GOT3 (cell line): ENCODE data around the gene COL18A1.
"Not testable (repeated sequence)": the region's sequence is repeated elsewhere in the genome, so short reads cannot be mapped to it uniquely, and the experiment has no call there.

ENCODE experiments used
- DNase-seq: peaks from one replicate; lab custom pipeline; 2025; ENCODE audit warnings: mixed read lengths; lab: John Stamatoyannopoulos, UW

Gene COL18A1

DNA sequence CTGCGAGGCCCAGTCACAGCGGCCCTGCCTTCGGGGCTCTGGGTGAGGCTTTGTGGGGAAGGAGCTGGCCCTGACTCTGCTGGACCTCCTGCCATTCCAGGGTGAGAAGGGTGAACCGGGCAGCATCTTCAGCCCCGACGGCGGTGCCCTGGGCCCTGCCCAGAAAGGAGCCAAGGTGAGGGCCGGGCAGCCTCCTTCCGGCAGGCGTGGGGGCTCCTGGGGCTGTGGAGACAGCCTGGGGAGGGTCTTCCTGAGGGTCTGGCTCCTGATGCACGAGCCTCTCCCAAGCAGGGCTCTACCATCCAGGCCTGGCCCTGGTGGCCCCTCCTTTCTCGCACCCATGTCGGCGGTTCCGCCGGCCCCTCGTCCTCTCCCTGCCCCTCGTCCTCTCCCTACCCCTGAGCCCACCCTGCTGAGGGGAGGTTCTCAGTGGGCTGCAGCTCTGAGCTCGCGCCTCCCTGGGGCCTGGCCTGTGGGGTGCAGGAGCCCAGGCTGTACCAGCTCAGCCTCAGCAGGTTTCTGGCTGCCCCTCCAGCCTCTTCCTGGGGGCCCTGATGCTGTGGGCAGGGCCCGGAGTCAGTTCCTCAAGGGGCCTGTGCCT, 88.5 kb downstream of the COL18A1 start:
- DNase-seq = no peak

DNA sequence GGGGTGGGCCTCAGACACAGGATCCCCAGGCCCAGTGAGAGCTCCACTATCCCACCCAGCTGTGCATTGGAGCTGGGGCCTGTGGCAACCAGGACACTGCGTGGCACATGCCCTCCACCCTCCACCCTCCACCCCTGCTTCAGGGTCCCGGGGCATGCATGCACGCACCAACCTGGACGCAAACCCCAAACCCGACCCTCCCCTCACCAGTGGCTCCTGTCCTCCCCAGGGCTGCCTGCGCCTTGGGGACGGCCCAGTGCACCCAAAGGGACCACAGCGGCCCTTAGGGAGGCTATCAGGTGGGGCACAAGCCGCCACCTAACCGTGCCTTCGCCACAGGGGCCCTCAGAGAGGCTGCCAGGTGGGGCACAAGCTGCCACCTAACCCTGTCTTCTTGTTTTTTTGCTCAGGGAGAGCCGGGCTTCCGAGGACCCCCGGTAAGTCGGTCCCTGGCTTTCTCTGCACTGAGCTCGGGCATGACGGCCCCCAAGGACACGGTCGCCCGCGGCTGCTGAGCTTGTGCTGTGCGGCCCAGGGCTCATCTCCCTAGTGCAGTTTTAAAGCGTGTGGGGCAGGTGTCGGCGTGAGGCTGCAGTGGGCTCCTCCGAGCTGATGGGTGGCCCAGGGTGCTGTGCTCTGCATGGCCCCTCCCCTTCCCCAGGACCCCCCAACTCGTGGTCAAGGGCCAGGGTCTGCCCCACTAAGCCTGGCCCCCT, 89.3 kb downstream of the COL18A1 start:
- no peak for DNase-seq

DNA sequence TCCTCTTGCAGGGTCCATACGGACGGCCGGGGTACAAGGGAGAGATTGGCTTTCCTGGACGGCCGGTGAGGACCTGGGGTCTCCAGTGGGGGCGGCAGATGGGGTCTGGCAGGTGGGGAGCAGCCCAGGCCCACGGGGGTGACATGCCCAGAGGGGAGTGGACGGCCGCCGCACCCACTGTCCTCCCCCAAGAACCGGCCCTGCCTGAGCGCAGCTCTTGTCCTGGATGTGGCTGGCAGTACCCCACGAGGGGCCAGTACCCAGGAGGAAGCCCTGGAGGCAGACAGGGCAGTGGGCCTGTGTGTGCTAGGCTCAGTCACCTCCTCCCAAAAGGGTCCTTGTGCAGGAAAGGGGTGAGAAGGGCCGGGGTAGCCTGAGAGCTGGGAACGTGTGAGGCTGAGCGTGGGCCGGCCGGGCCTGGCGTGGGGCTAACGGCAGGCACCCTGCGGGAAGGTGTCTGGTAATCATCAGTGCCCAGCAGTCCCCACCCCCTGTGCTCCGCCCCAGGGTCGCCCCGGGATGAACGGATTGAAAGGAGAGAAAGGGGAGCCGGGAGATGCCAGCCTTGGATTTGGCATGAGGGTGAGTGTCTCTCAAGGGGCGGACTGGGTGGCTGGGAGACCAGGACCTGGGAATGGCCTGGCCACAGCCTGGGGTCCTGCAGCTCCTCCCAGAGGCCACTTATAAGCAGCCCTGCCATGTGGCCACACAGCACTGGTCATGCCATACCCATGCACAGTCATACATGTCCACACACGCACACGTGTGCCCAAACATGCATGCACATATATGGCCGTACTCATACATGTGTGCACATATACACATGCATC, 90.1 kb downstream of the COL18A1 start:
- no peak for DNase-seq

- DNase-seq = no peak
These were observed 91.4 kb downstream of the COL18A1 start for GRCh38 chr21:45496151-45496967.

DNA sequence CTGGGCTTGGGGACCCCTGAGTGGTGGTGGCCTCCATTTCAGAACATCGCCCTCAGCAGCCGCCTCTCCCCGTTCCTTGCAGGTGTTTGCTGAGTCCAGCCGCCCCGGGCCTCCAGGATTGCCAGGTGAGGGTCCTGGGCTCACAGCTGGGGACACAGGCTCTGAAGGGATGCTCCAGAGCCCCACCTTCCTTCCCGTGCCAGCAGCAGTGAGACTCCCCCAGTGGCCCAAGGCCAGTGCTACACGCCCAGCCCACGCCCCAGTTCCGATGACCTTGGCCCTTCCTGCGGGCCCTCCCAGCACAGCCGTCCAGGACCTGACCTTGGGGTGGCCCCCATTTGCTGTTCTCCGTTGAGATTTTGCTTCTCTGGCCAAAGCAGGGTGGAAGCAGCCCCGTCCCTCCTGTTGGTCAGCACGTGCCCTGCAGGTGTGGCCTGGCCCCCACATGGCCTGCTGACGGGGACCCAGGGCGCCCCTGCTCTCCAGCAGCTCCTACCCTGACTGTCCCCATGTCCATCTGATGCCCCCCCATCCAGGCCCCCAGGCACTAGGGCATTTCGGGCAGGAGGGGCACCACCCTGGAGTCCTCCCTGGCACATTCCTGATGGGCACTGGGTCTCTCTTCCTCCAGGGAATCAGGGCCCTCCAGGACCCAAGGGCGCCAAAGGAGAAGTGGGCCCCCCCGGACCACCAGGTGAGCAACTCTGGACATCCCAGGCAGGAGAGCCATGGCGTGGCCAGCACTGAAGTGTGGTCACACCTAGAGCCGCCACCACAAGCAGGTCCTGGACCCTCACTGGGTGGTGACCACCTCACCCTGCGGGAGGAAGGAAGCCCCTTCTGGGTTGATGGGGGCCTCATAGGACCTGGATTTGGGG, 92.2 kb downstream of the COL18A1 start:
- DNase-seq = no peak

DNA sequence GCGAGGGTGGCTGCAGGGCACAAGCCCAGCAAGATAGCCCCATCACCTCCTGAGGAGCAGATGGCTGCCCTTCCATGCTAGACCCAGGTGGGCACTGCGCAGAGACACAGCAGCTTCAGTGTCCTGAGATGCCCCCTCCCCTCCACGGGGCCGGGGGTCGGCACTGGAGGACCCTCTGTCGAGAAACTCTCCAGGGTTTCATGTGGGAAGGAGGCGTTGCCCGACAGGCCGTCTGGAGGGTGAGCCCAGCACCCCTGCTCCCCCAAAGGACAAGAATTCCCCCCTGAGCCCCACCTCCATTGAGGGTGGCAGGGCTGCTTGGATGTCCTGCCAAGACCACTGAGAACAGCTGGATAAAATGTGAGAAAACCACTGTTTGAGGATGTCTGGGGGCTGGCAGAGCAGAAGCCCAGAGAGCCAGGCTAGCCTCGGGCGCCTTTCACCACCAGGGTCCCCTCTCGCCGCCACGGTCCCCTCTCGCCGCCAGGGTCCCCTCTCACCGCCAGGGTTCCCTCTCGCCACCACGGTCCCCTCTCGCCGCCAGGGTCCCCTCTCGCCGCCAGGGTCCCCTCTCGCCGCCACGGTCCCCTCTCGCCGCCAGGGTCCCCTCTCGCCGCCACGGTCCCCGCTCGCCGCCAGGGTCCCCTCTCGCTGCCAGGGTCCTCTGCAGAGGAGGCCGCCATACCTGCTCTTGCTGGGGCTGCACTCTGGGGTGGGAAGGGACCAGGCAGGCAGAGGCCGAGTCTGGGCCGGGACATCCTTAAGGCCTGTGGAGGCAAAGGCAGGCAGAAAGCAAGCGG, 93.1 kb downstream of the COL18A1 start:
- DNase-seq = no peak

GRCh38 chr21:45498646-45499000, 93.7 kb downstream of the COL18A1 start:
- no peak for DNase-seq

DNA sequence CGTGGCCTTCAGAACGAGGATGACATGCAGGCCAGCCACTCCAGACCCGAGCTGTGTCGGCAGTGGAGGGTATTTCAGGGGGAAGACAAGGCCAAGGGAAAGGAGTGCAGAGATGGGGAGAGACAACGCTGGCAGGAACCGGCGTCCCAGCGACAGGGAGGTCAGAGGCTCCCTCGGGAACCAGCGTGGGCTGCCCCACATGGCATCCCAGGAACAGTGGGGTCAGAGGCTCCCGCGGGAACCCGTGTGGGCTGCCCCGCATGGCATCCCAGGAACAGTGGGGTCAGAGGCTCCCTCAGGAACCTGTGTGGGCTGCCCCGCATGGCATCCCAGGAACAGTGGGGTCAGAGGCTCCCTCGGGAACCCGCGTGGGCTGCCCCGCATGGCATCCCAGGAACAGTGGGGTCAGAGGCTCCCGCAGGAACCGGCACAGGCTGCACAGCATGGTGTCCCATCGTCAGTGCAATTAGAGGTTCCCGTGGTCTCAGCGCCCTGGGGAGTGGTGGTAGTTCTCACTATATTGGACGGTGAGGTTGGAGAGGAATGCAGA, 94.3 kb downstream of the COL18A1 start:
- no peak for DNase-seq

DNA sequence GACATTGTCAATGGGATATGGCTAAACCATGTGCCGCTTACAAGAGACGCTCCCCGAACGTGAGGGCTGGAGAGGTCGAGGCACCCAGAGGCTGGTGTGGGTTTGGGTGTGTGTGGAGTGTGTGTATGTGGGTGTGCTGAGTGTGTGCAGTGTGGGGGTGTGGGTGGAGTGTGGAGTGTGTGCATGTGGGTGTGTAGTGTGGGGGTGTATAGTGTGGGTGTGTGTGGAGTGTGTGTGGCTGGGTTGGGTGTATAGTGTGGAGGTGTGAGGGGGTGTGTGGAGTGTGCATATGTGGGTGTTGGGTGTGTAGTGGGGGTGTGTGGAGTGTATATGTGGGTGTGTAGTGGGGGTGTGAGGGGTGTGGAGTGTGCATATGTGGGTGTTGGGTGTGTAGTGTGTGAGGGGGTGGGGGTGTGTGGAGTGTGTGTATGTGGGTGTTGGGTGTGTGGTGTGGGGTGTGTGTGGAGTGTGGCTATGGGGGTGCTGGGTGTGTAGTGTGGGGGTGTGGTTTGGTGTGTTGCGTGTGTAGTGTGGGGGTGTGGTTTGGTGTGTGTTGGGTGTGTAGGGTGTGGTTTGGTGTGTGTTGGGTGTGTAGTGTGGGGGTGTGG, 95.1 kb downstream of the COL18A1 start:
- no peak for DNase-seq

- DNase-seq = not testable (repeated sequence)
These were observed 96.4 kb downstream of the COL18A1 start for GRCh38 chr21:45501081-45502005.

DNA sequence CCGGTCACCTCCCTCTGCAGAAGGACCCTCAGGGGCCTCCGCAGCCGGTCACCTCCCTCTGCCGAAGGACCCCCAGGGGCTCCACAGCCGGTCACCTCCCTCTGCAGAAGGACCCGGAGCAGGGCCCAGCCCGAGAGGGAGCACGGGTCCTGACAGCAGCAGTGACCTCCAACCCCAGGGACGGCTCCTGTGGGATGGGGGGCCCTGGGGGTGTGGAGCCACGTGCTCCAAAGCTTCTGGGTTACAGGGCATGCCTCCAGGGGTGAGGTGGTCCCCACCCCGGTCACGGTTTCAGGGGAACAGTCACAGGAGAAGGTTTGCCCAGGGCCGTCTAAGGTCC, 97.0 kb downstream of the COL18A1 start:
- no peak for DNase-seq

- no peak for DNase-seq
These were observed 97.6 kb downstream of the COL18A1 start for GRCh38 chr21:45502600-45502999.

DNA sequence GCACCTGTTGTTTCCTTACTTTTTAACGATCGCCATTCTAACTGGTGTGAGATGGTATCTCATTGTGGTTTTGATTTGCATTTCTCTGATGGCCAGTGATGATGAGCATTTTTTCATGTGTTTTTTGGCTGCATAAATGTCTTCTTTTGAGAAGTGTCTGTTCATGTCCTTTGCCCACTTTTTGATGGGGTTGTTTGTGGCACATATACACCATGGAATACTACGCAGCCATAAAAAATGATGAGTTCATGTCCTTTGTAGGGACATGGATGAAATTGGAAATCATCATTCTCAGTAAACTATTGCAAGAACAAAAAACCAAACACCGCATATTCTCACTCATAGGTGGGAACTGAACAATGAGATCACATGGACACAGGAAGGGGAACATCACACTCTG, 98.3 kb downstream of the COL18A1 start:
- DNase-seq = not testable (repeated sequence)

DNA sequence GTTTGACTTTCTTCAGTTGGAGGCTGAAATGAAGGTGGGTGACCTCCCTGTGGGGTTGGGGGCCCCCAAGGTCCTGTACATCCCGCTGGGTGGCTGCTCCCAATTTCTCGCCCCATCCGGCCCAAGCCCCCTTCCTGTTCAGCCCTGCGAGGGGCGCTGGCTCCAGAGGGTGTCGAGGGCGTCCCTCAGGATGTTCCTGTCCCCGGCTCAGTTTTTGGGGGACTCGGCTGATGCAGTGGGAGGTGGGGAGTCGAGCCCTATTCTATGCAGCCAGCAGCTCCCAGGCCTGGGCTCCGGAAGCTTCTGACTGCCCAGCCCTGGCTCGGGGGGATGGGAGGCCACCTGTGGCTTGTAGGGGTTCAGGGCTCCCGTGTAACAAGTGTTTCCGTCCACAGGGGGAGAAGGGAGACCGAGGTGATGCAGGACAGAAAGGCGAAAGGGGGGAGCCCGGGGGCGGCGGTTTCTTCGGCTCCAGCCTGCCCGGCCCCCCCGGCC, 99.1 kb downstream of the COL18A1 start:
- no peak for DNase-seq

DNA sequence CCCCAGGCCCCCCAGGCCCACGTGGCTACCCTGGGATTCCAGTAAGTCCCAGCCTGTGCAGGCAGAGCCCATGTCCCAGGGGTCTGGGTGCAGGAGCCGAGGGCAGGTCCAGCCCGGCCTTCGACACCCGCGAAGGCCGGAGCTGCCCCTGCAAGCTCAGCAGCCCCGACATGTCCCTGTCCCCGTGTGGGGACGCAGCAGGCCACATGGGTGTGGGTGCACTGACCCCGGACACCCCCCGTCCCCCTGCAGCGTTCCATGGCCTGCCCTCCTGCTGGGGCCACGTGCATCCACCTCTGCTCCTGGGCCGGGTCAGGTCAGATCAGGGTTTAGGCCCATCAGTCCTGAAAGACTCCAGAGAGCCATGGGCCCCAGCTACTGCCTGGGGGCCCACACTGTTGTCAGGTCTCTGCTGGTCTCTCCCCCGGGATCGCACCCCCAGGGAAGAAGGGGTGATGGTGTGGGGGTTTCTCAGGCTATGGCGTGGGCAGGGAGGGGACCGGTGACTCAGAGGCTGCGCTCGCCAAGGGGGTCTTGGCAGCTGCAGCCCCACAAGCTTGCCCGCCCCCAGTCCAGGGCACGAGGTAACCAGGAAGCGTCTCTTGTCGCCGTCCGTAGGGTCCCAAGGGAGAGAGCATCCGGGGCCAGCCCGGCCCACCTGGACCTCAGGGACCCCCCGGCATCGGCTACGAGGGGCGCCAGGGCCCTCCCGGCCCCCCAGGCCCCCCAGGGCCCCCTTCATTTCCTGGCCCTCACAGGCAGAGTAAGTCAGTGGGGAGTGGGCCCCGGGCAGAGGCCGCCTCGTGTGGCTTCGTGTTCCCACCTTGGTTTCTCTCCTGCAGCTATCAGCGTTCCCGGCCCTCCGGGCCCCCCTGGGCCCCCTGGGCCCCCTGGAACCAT, 99.8 kb downstream of the COL18A1 start:
- no peak for DNase-seq

DNA sequence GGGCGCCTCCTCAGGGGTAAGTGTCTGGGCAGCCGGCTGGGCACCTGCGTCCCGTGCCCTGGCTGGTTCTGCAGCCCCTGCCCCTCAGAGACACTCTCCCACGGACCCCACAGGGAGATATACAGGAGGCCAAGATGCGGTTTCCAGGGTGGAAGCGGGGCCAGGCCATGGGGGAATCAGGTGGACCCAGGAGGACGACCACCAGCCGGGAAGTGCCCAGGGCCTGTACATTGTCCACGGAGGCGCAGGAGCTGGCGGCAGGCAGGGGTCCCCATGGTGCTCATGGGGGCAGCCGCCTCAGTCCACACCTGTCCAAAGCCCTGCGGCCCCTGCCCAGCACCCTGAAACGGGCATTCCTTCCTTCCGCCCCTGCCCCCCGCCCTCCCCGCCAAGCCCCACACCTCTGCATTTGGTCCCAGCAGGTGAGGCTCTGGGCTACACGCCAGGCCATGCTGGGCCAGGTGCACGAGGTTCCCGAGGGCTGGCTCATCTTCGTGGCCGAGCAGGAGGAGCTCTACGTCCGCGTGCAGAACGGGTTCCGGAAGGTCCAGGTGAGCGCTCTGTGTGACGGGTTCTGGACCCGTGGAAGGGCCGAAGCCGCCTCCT, 100.6 kb downstream of the COL18A1 start:
- no peak for DNase-seq

DNA sequence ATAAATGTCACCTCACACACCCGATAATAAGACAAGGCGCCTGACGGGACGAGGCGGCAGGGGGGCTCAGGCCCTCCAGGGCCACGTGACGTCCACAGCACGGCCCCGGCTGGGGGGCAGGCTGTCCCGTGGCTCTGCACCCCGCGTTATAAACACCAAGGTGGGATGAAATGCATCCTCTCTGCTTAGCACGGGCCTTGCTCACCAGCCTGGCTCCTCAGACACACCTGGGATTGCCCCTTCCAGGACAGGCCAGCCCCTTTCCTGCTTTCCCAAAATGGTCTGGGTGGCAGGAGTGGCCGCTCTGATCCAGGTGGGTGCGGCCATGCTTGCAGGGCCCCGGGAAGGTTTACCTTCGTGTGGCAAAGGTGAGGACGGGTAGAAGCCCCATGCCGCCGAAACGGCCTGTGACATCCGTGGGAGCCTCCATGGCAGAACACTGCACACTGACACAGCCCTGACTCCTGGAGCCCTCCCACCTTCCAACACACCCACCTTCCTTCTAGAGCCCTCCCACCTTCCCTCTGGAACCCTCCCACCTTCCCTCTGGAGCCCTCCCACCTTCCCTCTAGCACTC, 101.4 kb downstream of the COL18A1 start:
- no peak for DNase-seq
